Measurements from ENCODE around the gene FTH1. TPM values are rescaled to one million over a fixed set of nuclear protein-coding genes. Genes with fewer than 3 reads are reported as not detected.

The FTH1 gene
- total and polyA plus RNA-seq, 10 donors, result 1,915 to 3,321 (median 2,501) TPM

GRCh38 chr11:61949169-61950034 lies 18.0 kb downstream of the FTH1 start:
- Histone ChIP-seq H3K27me3 (replicated peaks in 1 of 7) (peaks cover 0 to 4% (median 0%) of the 10 kb centered on the region in 7 donors), H3K36me3 (no peaks in the 10 kb centered on the region), H3K4me3 (no peak overlapping the region), H3K27ac (peak overlapping the region in 2 of 8 donors; percentile 21 to 50), H3K4me1 (peaks cover 4 to 40% (median 18%) of the 10 kb centered on the region in 6 donors), H3K9me3 (no peaks in the 10 kb centered on the region)
- TF ChIP-seq POLR2A (IDR thresholded peaks at IDR 0.05) (no peak), POLR2AphosphoS5 (IDR thresholded peaks at IDR 0.05) (peak in 1 of 3 donors; percentile 31)
- TF ChIP-seq, protein P1, sequence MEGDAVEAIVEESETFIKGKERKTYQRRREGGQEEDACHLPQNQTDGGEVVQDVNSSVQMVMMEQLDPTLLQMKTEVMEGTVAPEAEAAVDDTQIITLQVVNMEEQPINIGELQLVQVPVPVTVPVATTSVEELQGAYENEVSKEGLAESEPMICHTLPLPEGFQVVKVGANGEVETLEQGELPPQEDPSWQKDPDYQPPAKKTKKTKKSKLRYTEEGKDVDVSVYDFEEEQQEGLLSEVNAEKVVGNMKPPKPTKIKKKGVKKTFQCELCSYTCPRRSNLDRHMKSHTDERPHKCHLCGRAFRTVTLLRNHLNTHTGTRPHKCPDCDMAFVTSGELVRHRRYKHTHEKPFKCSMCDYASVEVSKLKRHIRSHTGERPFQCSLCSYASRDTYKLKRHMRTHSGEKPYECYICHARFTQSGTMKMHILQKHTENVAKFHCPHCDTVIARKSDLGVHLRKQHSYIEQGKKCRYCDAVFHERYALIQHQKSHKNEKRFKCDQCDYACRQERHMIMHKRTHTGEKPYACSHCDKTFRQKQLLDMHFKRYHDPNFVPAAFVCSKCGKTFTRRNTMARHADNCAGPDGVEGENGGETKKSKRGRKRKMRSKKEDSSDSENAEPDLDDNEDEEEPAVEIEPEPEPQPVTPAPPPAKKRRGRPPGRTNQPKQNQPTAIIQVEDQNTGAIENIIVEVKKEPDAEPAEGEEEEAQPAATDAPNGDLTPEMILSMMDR (IDR thresholded peaks at IDR 0.05 in 8 of 11, conservative IDR thresholded peaks at IDR 0.05 in 3 of 11), result no peak
- DNase-seq, result no peak
- WGBS, 5 donors, result 52 to 68% (median 60%) methylated on average over 7 to 9 of the region's 9 CpGs
- intact Hi-C loops (cut with DNase I; ENCODE audit: low total_unique reads), result loop anchor here (5.0 to 10.0 kb wide), 2 partner anchors 133 to 155 kb away; partner anchors contain the start of genes FEN1 and TMEM258

DNA sequence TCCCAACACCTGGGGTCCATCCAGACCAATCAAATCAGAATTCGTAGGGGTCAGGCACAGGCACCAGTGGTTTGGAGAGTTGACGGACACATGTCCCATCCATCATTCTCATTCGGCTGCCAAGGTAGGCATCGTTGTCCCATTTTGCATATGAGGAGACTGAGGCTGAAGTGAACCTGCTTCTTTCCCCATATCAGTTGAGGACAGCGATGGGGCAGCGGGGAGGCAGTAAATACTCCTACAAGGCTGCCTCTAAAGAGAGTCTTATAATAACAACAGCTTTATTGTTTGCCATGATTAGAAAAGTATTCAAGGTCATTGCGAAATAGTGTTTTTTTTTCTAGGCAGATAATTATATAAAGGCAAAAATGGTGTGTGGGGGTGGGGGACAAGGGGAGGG lies 18.9 kb downstream of the FTH1 start:
- TF ChIP-seq POLR2A (IDR thresholded peaks at IDR 0.05) (no peak), POLR2AphosphoS5 (IDR thresholded peaks at IDR 0.05) (no peak)
- TF ChIP-seq, protein P1 (IDR thresholded peaks at IDR 0.05 in 8 of 11, conservative IDR thresholded peaks at IDR 0.05 in 3 of 11), result no peak
- intact Hi-C loops (cut with DNase I; ENCODE audit: low total_unique reads), result loop anchor here (5.0 to 10.0 kb wide), 2 partner anchors 134 to 154 kb away; partner anchors contain the start of genes FEN1 and TMEM258

GRCh38 chr11:61947486-61948210 lies 19.8 kb downstream of the FTH1 start:
- 6 to 11% (median 7%) methylated on average over 7 to 8 of the region's 8 CpGs for WGBS, 5 donors
- Histone ChIP-seq H3K27me3 (replicated peaks in 1 of 7) (no peaks in the 10 kb centered on the region), H3K27ac (peak overlapping the region in 1 of 8 donors; percentile 5), H3K36me3 (no peaks in the 10 kb centered on the region), H3K4me1 (peaks cover 4 to 33% (median 16%) of the 10 kb centered on the region in 6 donors), H3K9me3 (no peaks in the 10 kb centered on the region), H3K4me3 (no peak overlapping the region)
- TF ChIP-seq POLR2A (IDR thresholded peaks at IDR 0.05), result no peak
- TF ChIP-seq POLR2AphosphoS5 (IDR thresholded peaks at IDR 0.05), result peak; percentile 9 to 73 (median 52)
- TF ChIP-seq, protein P1 (IDR thresholded peaks at IDR 0.05 in 8 of 11, conservative IDR thresholded peaks at IDR 0.05 in 3 of 11), result peak; percentile 79 to 96 (median 89)
- DNase-seq, result peak; percentile 92
- intact Hi-C loops (cut with DNase I; ENCODE audit: low total_unique reads), result loop anchor here (2.0 to 10.0 kb wide), 3 partner anchors 49 to 153 kb away; partner anchors contain the start of genes FEN1 and TMEM258

More for the DNA sequence above, 18.9 kb downstream of the FTH1 start:
- 86 to 91% (median 90%) methylated on average over 7 of the region's 7 CpGs for WGBS, 5 donors
- Histone ChIP-seq H3K27me3 (replicated peaks in 1 of 7) (no peaks in the 10 kb centered on the region), H3K4me3 (no peak overlapping the region), H3K36me3 (no peaks in the 10 kb centered on the region), H3K27ac (no peak overlapping the region), H3K9me3 (no peaks in the 10 kb centered on the region), H3K4me1 (peaks cover 4 to 33% (median 16%) of the 10 kb centered on the region in 6 donors)
- no peak for DNase-seq
